ENCODE data around the gene CAPN2.
"Not testable (repeated sequence)": the region's sequence is repeated elsewhere in the genome, so short reads cannot be mapped to it uniquely, and the experiment has no call there.

CAPN2 gene

GRCh38 chr1:223794136-223794880, 82.0 kb downstream of the CAPN2 start:
- DNase-seq, result no peak

- DNase-seq, result no peak
Measured at GRCh38 chr1:223796210-223796609, 83.9 kb downstream of the CAPN2 start.

- no peak for DNase-seq
Measured at GRCh38 chr1:223802032-223802431, 89.7 kb downstream of the CAPN2 start.

GRCh38 chr1:223802602-223803001, 90.3 kb downstream of the CAPN2 start:
- no peak for DNase-seq

GRCh38 chr1:223803211-223803610, 90.9 kb downstream of the CAPN2 start:
- DNase-seq, result no peak

- not testable (repeated sequence) for DNase-seq
Measured at GRCh38 chr1:223809905-223810304, 97.6 kb downstream of the CAPN2 start.

- DNase-seq, result no peak
Measured at GRCh38 chr1:223810586-223810985, 98.2 kb downstream of the CAPN2 start.

- no peak for DNase-seq
Measured at GRCh38 chr1:223811634-223812101, 99.3 kb downstream of the CAPN2 start.

GRCh38 chr1:223813645-223814044, 101.3 kb downstream of the CAPN2 start:
- no peak for DNase-seq

- no peak for DNase-seq
Measured at GRCh38 chr1:223815020-223815853, 102.9 kb downstream of the CAPN2 start.

GRCh38 chr1:223815865-223816264, 103.5 kb downstream of the CAPN2 start:
- DNase-seq, result no peak

- DNase-seq, result not testable (repeated sequence)
Measured at GRCh38 chr1:223817265-223817664, 104.9 kb downstream of the CAPN2 start.

GRCh38 chr1:223819730-223820514, 107.6 kb downstream of the CAPN2 start:
- DNase-seq, result no peak

GRCh38 chr1:223820515-223820858, 108.1 kb downstream of the CAPN2 start:
- DNase-seq, result no peak

GRCh38 chr1:223820971-223821370, 108.6 kb downstream of the CAPN2 start:
- no peak for DNase-seq

GRCh38 chr1:223824287-223824686, 111.9 kb downstream of the CAPN2 start:
- no peak for DNase-seq

GRCh38 chr1:223824712-223825111, 112.4 kb downstream of the CAPN2 start:
- DNase-seq, result no peak

Measured in activated gamma-delta T cell treated with Interleukin-2 at 50 U/mL for 16 hours (primary cell).